IMR-90 (cell line): ENCODE data around the gene ETF1. TPM values are rescaled to one million over a fixed set of nuclear protein-coding genes. Genes with fewer than 3 reads are reported as not detected.

ENCODE experiments used
- ATAC-seq: fragments of 200-7000 bp; cut with Tn5 transposase; 2 replicates; pipeline ENCODE4 v1.9.1; 2020; ENCODE audit warnings: low read depth, mild to moderate bottlenecking, moderate library complexity
- BruUV-seq: library from RNA; stranded (reverse); fragments of 400-500 nt; replicated peaks from 2 replicates; lab custom pipeline; 2021; lab: Mats Ljungman, UMichigan
- CTCF ChIA-PET: fragments of 300-600 bp; formaldehyde crosslinking; extraction: SDS; loops from one replicate; lab custom pipeline; 2021; ENCODE audit warnings: antibody characterized with exemption; lab: Yijun Ruan, JAX
- POLR2A ChIA-PET: fragments of 300-600 bp; sonication (Branson Sonifier 250); formaldehyde crosslinking; loops from one replicate; lab custom pipeline; 2022; ENCODE audit warnings: antibody characterized with exemption; ENCODE audit not compliant: unreplicated experiment; lab: Charles Lee
- DNase-seq: peaks from one replicate; pipeline ENCODE4 v3.0.0; 2013
- H2AFZ ChIP-seq: replicated peaks from 2 replicates; pipeline ENCODE3; 2013; ENCODE audit warnings: low read length, mild to moderate bottlenecking; ENCODE audit not compliant: poor library complexity
- H2AK5ac ChIP-seq: 2 replicates; pipeline ENCODE4 v1.6.1; 2013; ENCODE audit warnings: low read depth, low read length, inconsistent platforms
- H2AK9ac ChIP-seq: replicated peaks from 2 replicates; pipeline ENCODE3; 2013; ENCODE audit warnings: mild to moderate bottlenecking, low read depth, low read length, moderate library complexity; ENCODE audit not compliant: poor library complexity
- H2BK120ac ChIP-seq: 2 replicates; pipeline ENCODE4 v1.6.1; 2013; ENCODE audit warnings: low read depth, low read length, inconsistent platforms
- H2BK15ac ChIP-seq: 3 replicates; pipeline ENCODE4 v1.6.1; 2013; ENCODE audit warnings: low read depth, low read length, inconsistent platforms
- H2BK20ac ChIP-seq: 2 replicates; pipeline ENCODE4 v1.6.1; 2013; ENCODE audit warnings: low read depth, mild to moderate bottlenecking, inconsistent platforms, low read length, moderate library complexity
- H2BK5ac ChIP-seq: 2 replicates; pipeline ENCODE4 v1.6.1; 2013; ENCODE audit warnings: mild to moderate bottlenecking, low read depth, low read length, inconsistent platforms; ENCODE audit not compliant: poor library complexity, severe bottlenecking
- H3K14ac ChIP-seq: replicated peaks from 2 replicates; pipeline ENCODE4 v1.6.1; 2013; ENCODE audit warnings: low read depth, low read length, inconsistent platforms
- H3K18ac ChIP-seq: 2 replicates; pipeline ENCODE4 v1.6.1; 2013; ENCODE audit warnings: low read depth, low read length, control low read depth
- H3K23ac ChIP-seq: 2 replicates; pipeline ENCODE4 v1.6.1; 2013; ENCODE audit warnings: low read depth, low read length, inconsistent platforms
- H3K27ac ChIP-seq: 2 replicates; pipeline ENCODE4 v1.5.1; 2013; ENCODE audit warnings: mild to moderate bottlenecking, control low read depth, low read length; ENCODE audit not compliant: insufficient read depth
- H3K27me3 ChIP-seq: 2 replicates; pipeline ENCODE4 v1.6.1; 2013; ENCODE audit warnings: low read length; ENCODE audit not compliant: control insufficient read depth, insufficient read depth
- H3K36me3 ChIP-seq: 2 replicates; pipeline ENCODE4 v1.6.1; 2013; ENCODE audit warnings: low read length, mixed read lengths; ENCODE audit not compliant: control insufficient read depth, insufficient read depth
- H3K4ac ChIP-seq: 2 replicates; pipeline ENCODE4 v1.6.1; 2013; ENCODE audit warnings: low read depth, low read length, inconsistent platforms
- H3K4me1 ChIP-seq: 2 replicates; pipeline ENCODE4 v1.6.1; 2013; ENCODE audit warnings: low read length, mixed read lengths; ENCODE audit not compliant: control insufficient read depth, insufficient read depth
- H3K4me2 ChIP-seq: 2 replicates; pipeline ENCODE4 v1.6.1; 2013; ENCODE audit warnings: low read depth, mild to moderate bottlenecking, control low read depth, low read length, moderate library complexity
- H3K4me3 ChIP-seq: 2 replicates; pipeline ENCODE4 v1.5.1; 2013; ENCODE audit warnings: low read depth, mild to moderate bottlenecking, control low read depth, low read length, moderate library complexity; ENCODE audit not compliant: insufficient read depth
- H3K56ac ChIP-seq: 2 replicates; pipeline ENCODE4 v1.6.1; 2013; ENCODE audit warnings: low read length, inconsistent platforms; ENCODE audit not compliant: insufficient read depth; ENCODE audit errors: extremely low read depth
- H3K79me1 ChIP-seq, 2 experiments: 2 replicates each; pipeline ENCODE4 v1.6.1; 2013; ENCODE audit warnings: low read length in 2 of 2, inconsistent platforms in 1 of 2, low read depth in 1 of 2
- H3K9ac ChIP-seq: 2 replicates; pipeline ENCODE4 v1.6.1; 2013; ENCODE audit warnings: low read depth, low read length, control low read depth
- H3K9me1 ChIP-seq: 2 replicates; pipeline ENCODE4 v1.6.1; 2013; ENCODE audit warnings: low read length, inconsistent platforms; ENCODE audit not compliant: insufficient read depth
- H3K9me3 ChIP-seq: 2 replicates; pipeline ENCODE4 v1.6.1; 2013; ENCODE audit warnings: low read length; ENCODE audit not compliant: control insufficient read depth, insufficient read depth
- H4K20me1 ChIP-seq: 2 replicates; pipeline ENCODE4 v1.6.1; 2013; ENCODE audit warnings: low read length, inconsistent platforms; ENCODE audit not compliant: insufficient read depth
- H4K5ac ChIP-seq: 2 replicates; pipeline ENCODE4 v1.6.1; 2013; ENCODE audit warnings: mild to moderate bottlenecking, low read depth, low read length, control low read depth
- H4K8ac ChIP-seq, 2 experiments: 2 replicates each; pipeline ENCODE4 v1.6.1; 2013; ENCODE audit warnings: low read depth in 2 of 2, low read length in 2 of 2, control low read depth in 1 of 2, inconsistent platforms in 1 of 2
- H4K91ac ChIP-seq: 2 replicates; pipeline ENCODE4 v1.6.1; 2013; ENCODE audit warnings: low read depth, low read length, inconsistent platforms; ENCODE audit not compliant: insufficient read depth
- ELK1 ChIP-seq: fragments of 150-350 bp; IDR thresholded peaks from 2 replicates; pipeline ENCODE4 v1.6.1; 2016; ENCODE audit warnings: low read depth, mild to moderate bottlenecking, low read length, moderate library complexity, borderline replicate concordance
- MAZ ChIP-seq: IDR thresholded peaks from 2 replicates; pipeline ENCODE4 v1.6.1; 2012; ENCODE audit warnings: low read depth, mild to moderate bottlenecking, low read length, improper control_type of control experiment, moderate library complexity, borderline replicate concordance
- POLR2A ChIP-seq: IDR thresholded peaks from 2 replicates; pipeline ENCODE4 v1.6.1; 2012; ENCODE audit warnings: mild to moderate bottlenecking, low read depth, low read length
- USF2 ChIP-seq: fragments of 150-350 bp; IDR thresholded peaks from 2 replicates; pipeline ENCODE4 v1.6.1; 2017; ENCODE audit warnings: mild to moderate bottlenecking, antibody characterized with exemption, low read length, low read depth
- WGBS, 2 experiments: methylation state at CpG; one replicate each; pipeline versions ENCODE4 v1.1.5 to v1.1.7; 2013; ENCODE audit warnings: missing lambda C conversion rate in 2 of 2; ENCODE audit not compliant: insufficient read length in 1 of 2; ENCODE audit errors: extremely low coverage in 2 of 2; 5-methylcytosine and 5-hydroxymethylcytosine counted together
- dilution Hi-C: fragments of 300-500 bp; cut with HindIII; formaldehyde crosslinking; loops from one replicate; pipeline ENCODE4 v1.14.3; 2018; ENCODE audit warnings: low sequenced_read_pairs; ENCODE audit not compliant: unreplicated experiment
- in situ Hi-C: fragments of 300-500 bp; cut with MboI; formaldehyde crosslinking; loops from 3 replicates; pipeline ENCODE4 v1.14.3; 2019; ENCODE audit warnings: low sequenced_read_pairs, inconsistent platforms, mixed read lengths
- intact Hi-C: fragments of 100-400 bp; cut with micrococcal nuclease; formaldehyde crosslinking; loops from 2 replicates; pipeline ENCODE4 v1.10.0; 2022
- polyA plus RNA-seq, 3 experiments: library from polyadenylated mRNA; depleted of rRNA; stranded (reverse); fragments of >200 nt; gene quantifications; 2 replicates each; pipeline ENCODE4 v1.2.3, GENCODE V29; 2012; ENCODE audit warnings: low replicate concordance in 1 of 3
- total RNA-seq: library from RNA; depleted of rRNA; stranded (reverse); fragments of >200 nt; gene quantifications from 2 replicates; pipeline ENCODE4 v1.2.3, GENCODE V29; 2012

Gene ETF1
- total and polyA plus RNA-seq, 2 of the 4 experiments (the other 2 are of a cell fraction), result 53.2 to 126 TPM

- no peak overlapping the region for H4K91ac ChIP-seq
- H4K20me1 ChIP-seq, result peaks cover 49% of the 10 kb centered on the region
- no peaks in the 10 kb centered on the region for H3K9me1 ChIP-seq
- no peak overlapping the region for H2BK5ac ChIP-seq
- H3K4ac ChIP-seq, result no peak overlapping the region
- TF ChIP-seq POLR2A, result no peak
- no peak for TF ChIP-seq MAZ
- TF ChIP-seq USF2, result no peak
- TF ChIP-seq ELK1, result no peak
- H3K9me3 ChIP-seq, result no peaks in the 10 kb centered on the region
- H2BK20ac ChIP-seq, result no peak overlapping the region
- no peak overlapping the region for H3K18ac ChIP-seq
- H4K8ac ChIP-seq, result no peak overlapping the region
- no peaks in the 10 kb centered on the region for H3K27me3 ChIP-seq
- WGBS, 2 experiments, result 83% methylated on average over 1 of the region's 7 CpGs; no CpG with 5 or more reads in 1 of the 2 experiments
- H3K56ac ChIP-seq, result no peak overlapping the region
- POLR2A ChIA-PET, result no interaction called here
- no peak overlapping the region for H2AFZ ChIP-seq
- no peak for DNase-seq
- no peak overlapping the region for H3K27ac ChIP-seq
- peaks cover 56% of the 10 kb centered on the region for H3K36me3 ChIP-seq
- no peak overlapping the region for H2AK9ac ChIP-seq
- no peak for ATAC-seq
- no peak overlapping the region for H3K4me3 ChIP-seq
- in situ Hi-C loops, result no loop called here
- dilution Hi-C loops, result no loop called here
- H4K5ac ChIP-seq, result no peak overlapping the region
- H3K79me1 ChIP-seq, result peaks cover 28 to 37% of the 10 kb centered on the region in 2 experiments
- intact Hi-C loops, result no loop called here
- H2BK15ac ChIP-seq, result no peak overlapping the region
- no peak overlapping the region for H3K14ac ChIP-seq
- H2AK5ac ChIP-seq, result no peak overlapping the region
- no peak overlapping the region for H3K23ac ChIP-seq
- BruUV-seq, result no TSS peak
- H3K4me2 ChIP-seq, result no peak overlapping the region
- no peak overlapping the region for H2BK120ac ChIP-seq
- CTCF ChIA-PET, result no interaction called here
- H3K4me1 ChIP-seq, result no peaks in the 10 kb centered on the region
- no peak overlapping the region for H3K9ac ChIP-seq
These were observed 16.9 kb upstream of the ETF1 start for GRCh38 chr5:138559937-138560336.
